GM18873 (cell line): ENCODE measurements around the gene MAP2.

Source experiments
- ATAC-seq: cut with Tn5 transposase; IDR thresholded peaks from one replicate; pipeline ENCODE4 v1.9.1; 2021; ENCODE audit warnings: mild to moderate bottlenecking, moderate library complexity, moderate number of reproducible peaks; ENCODE audit not compliant: unreplicated experiment, low FRiP score

The MAP2 gene

GRCh38 chr2:209640358-209640757 lies 216.5 kb downstream of the MAP2 start:
- ATAC-seq, result no peak

- no peak for ATAC-seq
Measured at GRCh38 chr2:209642146-209642820, 218.4 kb downstream of the MAP2 start.

GRCh38 chr2:209644842-209645241 lies 221.0 kb downstream of the MAP2 start:
- ATAC-seq, result no peak

GRCh38 chr2:209648714-209649113 lies 224.9 kb downstream of the MAP2 start:
- ATAC-seq, result no peak

- no peak for ATAC-seq
Measured at GRCh38 chr2:209653134-209653533, 229.3 kb downstream of the MAP2 start.

GRCh38 chr2:209661286-209661894 lies 237.5 kb downstream of the MAP2 start:
- ATAC-seq, result no peak

- ATAC-seq, result no peak
Measured at GRCh38 chr2:209662021-209662420, 238.2 kb downstream of the MAP2 start.

- no peak for ATAC-seq
Measured at GRCh38 chr2:209663139-209663538, 239.3 kb downstream of the MAP2 start.

GRCh38 chr2:209663656-209664055 lies 239.8 kb downstream of the MAP2 start:
- ATAC-seq, result no peak

- ATAC-seq, result no peak
Measured at GRCh38 chr2:209666296-209666695, 242.4 kb downstream of the MAP2 start.

- no peak for ATAC-seq
Measured at GRCh38 chr2:209671020-209671680, 247.3 kb downstream of the MAP2 start.

GRCh38 chr2:209673811-209674210 lies 250.0 kb downstream of the MAP2 start:
- ATAC-seq, result no peak

GRCh38 chr2:209680596-209680995 lies 256.7 kb downstream of the MAP2 start:
- ATAC-seq, result no peak

GRCh38 chr2:209681201-209681735 lies 257.4 kb downstream of the MAP2 start:
- ATAC-seq, result no peak

- no peak for ATAC-seq
Measured at GRCh38 chr2:209682646-209683045, 258.8 kb downstream of the MAP2 start.

- no peak for ATAC-seq
Measured at GRCh38 chr2:209685340-209685739, 261.5 kb downstream of the MAP2 start.

GRCh38 chr2:209685963-209686362 lies 262.1 kb downstream of the MAP2 start:
- ATAC-seq, result no peak

GRCh38 chr2:209686448-209686847 lies 262.6 kb downstream of the MAP2 start:
- no peak for ATAC-seq

- ATAC-seq, result no peak
Measured at GRCh38 chr2:209687323-209687969, 263.6 kb downstream of the MAP2 start.

GRCh38 chr2:209688385-209688784 lies 264.5 kb downstream of the MAP2 start:
- ATAC-seq, result no peak
